T-helper 1 cell treated with Interleukin-12 subunit alpha and Interleukin-12 subunit beta and Interleukin-4 antibody, amounts not matched to agents 30 μg/mL and 1 μg/mL, for 36 hours (primary cell): ENCODE measurements around the gene FOSL2.
A peak's percentile ranks its signal among the peaks of the same experiment; 100 is the strongest.

ENCODE experiments used
- H3K27ac Mint-ChIP-seq: one replicate; pipeline ENCODE4 v1.8.0; 2021; ENCODE audit warnings: mild to moderate bottlenecking, mixed read lengths
- H3K27me3 Mint-ChIP-seq: one replicate; pipeline ENCODE4 v1.8.0; 2021; ENCODE audit warnings: low read depth, mixed read lengths
- H3K36me3 Mint-ChIP-seq: one replicate; pipeline ENCODE4 v1.8.0; 2021; ENCODE audit warnings: low read depth, mixed read lengths
- H3K4me1 Mint-ChIP-seq: one replicate; pipeline ENCODE4 v1.8.0; 2021; ENCODE audit warnings: low read depth, mixed read lengths
- H3K4me3 Mint-ChIP-seq: one replicate; pipeline ENCODE4 v1.8.0; 2021; ENCODE audit warnings: mild to moderate bottlenecking, moderate library complexity, mixed read lengths
- H3K9me3 Mint-ChIP-seq: one replicate; pipeline ENCODE4 v1.8.0; 2021; ENCODE audit warnings: mixed read lengths

The FOSL2 gene

GRCh38 chr2:28392297-28393113 is at the start of gene FOSL2:
TSS of gene FOSL2 (plus strand) at chr2:28392858. CDS start at chr2:28393721, 863 bp downstream.
- Mint-ChIP-seq H3K27ac (peak within 1 kb of the TSS; percentile 99), H3K4me3 (peak within 1 kb of the TSS; percentile 83), H3K27me3 (peaks cover 4% of the 10 kb centered on the region), H3K4me1 (peaks cover 31% of the 10 kb centered on the region), H3K9me3 (no peaks in the 10 kb centered on the region), H3K36me3 (peaks cover 1% of the 10 kb centered on the region)

GRCh38 chr2:28343184-28343942 is 49.3 kb upstream of the FOSL2 start:
- Mint-ChIP-seq H3K27ac (no peak overlapping the region), H3K4me3 (no peak overlapping the region), H3K4me1 (peaks cover 10% of the 10 kb centered on the region), H3K36me3 (no peaks in the 10 kb centered on the region), H3K27me3 (no peaks in the 10 kb centered on the region), H3K9me3 (no peaks in the 10 kb centered on the region)

GRCh38 chr2:28343971-28344715 is 48.5 kb upstream of the FOSL2 start:
- no peak overlapping the region for H3K27ac Mint-ChIP-seq

GRCh38 chr2:28344756-28345373 is 47.8 kb upstream of the FOSL2 start:
- no peak overlapping the region for H3K27ac Mint-ChIP-seq
- H3K27me3 Mint-ChIP-seq: no peaks in the 10 kb centered on the region
- no peaks in the 10 kb centered on the region for H3K36me3 Mint-ChIP-seq
- H3K9me3 Mint-ChIP-seq: no peaks in the 10 kb centered on the region
- H3K4me1 Mint-ChIP-seq: peaks cover 18% of the 10 kb centered on the region
- no peak overlapping the region for H3K4me3 Mint-ChIP-seq

More at GRCh38 chr2:28343971-28344715, 48.5 kb upstream of the FOSL2 start:
- Mint-ChIP-seq H3K9me3 (no peaks in the 10 kb centered on the region), H3K36me3 (no peaks in the 10 kb centered on the region), H3K4me1 (peaks cover 15% of the 10 kb centered on the region), H3K27me3 (no peaks in the 10 kb centered on the region), H3K4me3 (no peak overlapping the region)

- Mint-ChIP-seq H3K4me1 (peaks cover 18% of the 10 kb centered on the region), H3K4me3 (no peak overlapping the region), H3K27ac (no peak overlapping the region), H3K27me3 (no peaks in the 10 kb centered on the region), H3K36me3 (no peaks in the 10 kb centered on the region), H3K9me3 (no peaks in the 10 kb centered on the region)
Measured at GRCh38 chr2:28345619-28346018, 47.0 kb upstream of the FOSL2 start.

- Mint-ChIP-seq H3K27me3 (no peaks in the 10 kb centered on the region), H3K4me3 (no peak overlapping the region), H3K4me1 (peaks cover 19% of the 10 kb centered on the region), H3K9me3 (no peaks in the 10 kb centered on the region), H3K27ac (no peak overlapping the region), H3K36me3 (no peaks in the 10 kb centered on the region)
Measured at GRCh38 chr2:28346587-28346986, 46.1 kb upstream of the FOSL2 start.

- Mint-ChIP-seq H3K27ac (peak overlapping the region; percentile 69), H3K4me1 (peaks cover 22% of the 10 kb centered on the region), H3K36me3 (no peaks in the 10 kb centered on the region), H3K9me3 (no peaks in the 10 kb centered on the region), H3K27me3 (no peaks in the 10 kb centered on the region), H3K4me3 (peak overlapping the region; percentile 25)
Measured at GRCh38 chr2:28347193-28347592, 45.5 kb upstream of the FOSL2 start.

- Mint-ChIP-seq H3K9me3 (no peaks in the 10 kb centered on the region), H3K27ac (peak overlapping the region; percentile 69), H3K27me3 (no peaks in the 10 kb centered on the region), H3K4me3 (peak overlapping the region; percentile 25), H3K4me1 (peaks cover 22% of the 10 kb centered on the region), H3K36me3 (no peaks in the 10 kb centered on the region)
Measured at GRCh38 chr2:28347596-28347995, 45.1 kb upstream of the FOSL2 start.

- Mint-ChIP-seq H3K27ac (peak overlapping the region; percentile 62), H3K4me3 (no peak overlapping the region), H3K36me3 (no peaks in the 10 kb centered on the region), H3K27me3 (no peaks in the 10 kb centered on the region), H3K9me3 (no peaks in the 10 kb centered on the region), H3K4me1 (peaks cover 22% of the 10 kb centered on the region)
Measured at GRCh38 chr2:28348149-28348567, 44.5 kb upstream of the FOSL2 start.

GRCh38 chr2:28348921-28349320 is 43.7 kb upstream of the FOSL2 start:
- no peak overlapping the region for H3K4me3 Mint-ChIP-seq
- H3K9me3 Mint-ChIP-seq: no peaks in the 10 kb centered on the region
- peaks cover 22% of the 10 kb centered on the region for H3K4me1 Mint-ChIP-seq
- H3K27me3 Mint-ChIP-seq: no peaks in the 10 kb centered on the region
- peak overlapping the region; percentile 31 for H3K27ac Mint-ChIP-seq
- no peaks in the 10 kb centered on the region for H3K36me3 Mint-ChIP-seq

- no peak overlapping the region for H3K4me3 Mint-ChIP-seq
- H3K27me3 Mint-ChIP-seq: no peaks in the 10 kb centered on the region
- peak overlapping the region; percentile 31 for H3K27ac Mint-ChIP-seq
- no peaks in the 10 kb centered on the region for H3K9me3 Mint-ChIP-seq
- peaks cover 22% of the 10 kb centered on the region for H3K4me1 Mint-ChIP-seq
- H3K36me3 Mint-ChIP-seq: no peaks in the 10 kb centered on the region
Measured at GRCh38 chr2:28349546-28350165, 43.0 kb upstream of the FOSL2 start.

- H3K4me1 Mint-ChIP-seq: peaks cover 22% of the 10 kb centered on the region
- H3K4me3 Mint-ChIP-seq: no peak overlapping the region
- no peaks in the 10 kb centered on the region for H3K36me3 Mint-ChIP-seq
- H3K9me3 Mint-ChIP-seq: no peaks in the 10 kb centered on the region
- no peaks in the 10 kb centered on the region for H3K27me3 Mint-ChIP-seq
- H3K27ac Mint-ChIP-seq: no peak overlapping the region
Measured at GRCh38 chr2:28350196-28350595, 42.5 kb upstream of the FOSL2 start.

GRCh38 chr2:28350791-28351285 is 41.8 kb upstream of the FOSL2 start:
- Mint-ChIP-seq H3K27ac (no peak overlapping the region), H3K27me3 (no peaks in the 10 kb centered on the region), H3K36me3 (no peaks in the 10 kb centered on the region), H3K4me3 (no peak overlapping the region), H3K9me3 (no peaks in the 10 kb centered on the region), H3K4me1 (peaks cover 22% of the 10 kb centered on the region)

GRCh38 chr2:28351621-28352020 is 41.0 kb upstream of the FOSL2 start:
- no peaks in the 10 kb centered on the region for H3K9me3 Mint-ChIP-seq
- H3K27ac Mint-ChIP-seq: peak overlapping the region; percentile 26
- peaks cover 22% of the 10 kb centered on the region for H3K4me1 Mint-ChIP-seq
- no peaks in the 10 kb centered on the region for H3K36me3 Mint-ChIP-seq
- H3K4me3 Mint-ChIP-seq: no peak overlapping the region
- no peaks in the 10 kb centered on the region for H3K27me3 Mint-ChIP-seq
